Measurements from ENCODE around the gene SHB. TPM values are rescaled to one million over a fixed set of nuclear protein-coding genes. Genes with fewer than 3 reads are reported as not detected.

The SHB gene
- total RNA-seq, 4 donors from 2014 or later = 9.7 to 17.5 (median 14.2) TPM

DNA sequence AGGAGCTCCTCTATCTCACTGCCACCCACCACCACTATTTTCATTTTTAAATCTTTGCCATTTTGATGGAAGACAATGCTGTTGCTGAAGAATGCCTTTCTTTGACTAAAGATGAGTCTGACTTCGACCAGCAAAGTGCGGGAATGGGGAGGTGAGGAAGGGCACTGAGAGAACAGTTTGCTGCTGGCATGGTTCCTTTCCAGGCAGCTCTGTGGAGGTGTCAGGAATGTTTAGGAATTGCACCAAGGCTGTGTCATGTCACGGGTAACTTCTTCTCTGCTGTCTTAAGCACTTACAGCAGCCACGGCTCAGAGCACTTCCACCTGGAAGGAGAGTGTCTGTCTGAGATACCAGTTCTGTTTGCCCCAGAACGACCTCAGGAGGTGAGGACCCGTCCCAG lies 41.4 kb upstream of the SHB start:
- H3K27me3 ChIP-seq = no peaks in the 10 kb centered on the region
- no peak overlapping the region for H3K4me3 ChIP-seq
- H3K4me1 ChIP-seq = no peaks in the 10 kb centered on the region
- H3K27ac ChIP-seq = no peak overlapping the region
- 39 to 42% methylated on average over 5 to 6 of the region's 6 CpGs for WGBS, 2 donors (ENCODE audit: low coverage in 1 of 2)
- no peak for ATAC-seq
- TF ChIP-seq POLR2A (IDR thresholded peaks at IDR 0.05) (no peak), EP300 (IDR thresholded peaks at IDR 0.05) (no peak), POLR2AphosphoS5 (IDR thresholded peaks at IDR 0.05) (no peak)
- TF ChIP-seq, protein P1, sequence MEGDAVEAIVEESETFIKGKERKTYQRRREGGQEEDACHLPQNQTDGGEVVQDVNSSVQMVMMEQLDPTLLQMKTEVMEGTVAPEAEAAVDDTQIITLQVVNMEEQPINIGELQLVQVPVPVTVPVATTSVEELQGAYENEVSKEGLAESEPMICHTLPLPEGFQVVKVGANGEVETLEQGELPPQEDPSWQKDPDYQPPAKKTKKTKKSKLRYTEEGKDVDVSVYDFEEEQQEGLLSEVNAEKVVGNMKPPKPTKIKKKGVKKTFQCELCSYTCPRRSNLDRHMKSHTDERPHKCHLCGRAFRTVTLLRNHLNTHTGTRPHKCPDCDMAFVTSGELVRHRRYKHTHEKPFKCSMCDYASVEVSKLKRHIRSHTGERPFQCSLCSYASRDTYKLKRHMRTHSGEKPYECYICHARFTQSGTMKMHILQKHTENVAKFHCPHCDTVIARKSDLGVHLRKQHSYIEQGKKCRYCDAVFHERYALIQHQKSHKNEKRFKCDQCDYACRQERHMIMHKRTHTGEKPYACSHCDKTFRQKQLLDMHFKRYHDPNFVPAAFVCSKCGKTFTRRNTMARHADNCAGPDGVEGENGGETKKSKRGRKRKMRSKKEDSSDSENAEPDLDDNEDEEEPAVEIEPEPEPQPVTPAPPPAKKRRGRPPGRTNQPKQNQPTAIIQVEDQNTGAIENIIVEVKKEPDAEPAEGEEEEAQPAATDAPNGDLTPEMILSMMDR (IDR thresholded peaks at IDR 0.05) = no peak
- no peaks in the 10 kb centered on the region for H3K9me3 ChIP-seq
- H3K36me3 ChIP-seq = no peaks in the 10 kb centered on the region

GRCh38 chr9:38109601-38110000 lies 40.6 kb upstream of the SHB start:
- no peak overlapping the region for H3K27ac ChIP-seq
- H3K4me3 ChIP-seq = no peak overlapping the region
- no peaks in the 10 kb centered on the region for H3K36me3 ChIP-seq
- H3K4me1 ChIP-seq = no peaks in the 10 kb centered on the region
- WGBS, 2 donors (ENCODE audit: low coverage in 1 of 2) = 27 to 36% methylated on average over 5 to 6 of the region's 6 CpGs
- no peaks in the 10 kb centered on the region for H3K27me3 ChIP-seq
- ATAC-seq = no peak
- TF ChIP-seq POLR2A (IDR thresholded peaks at IDR 0.05) (no peak), EP300 (IDR thresholded peaks at IDR 0.05) (no peak), POLR2AphosphoS5 (IDR thresholded peaks at IDR 0.05) (no peak)
- TF ChIP-seq, protein P1 (IDR thresholded peaks at IDR 0.05) = no peak
- H3K9me3 ChIP-seq = no peaks in the 10 kb centered on the region

DNA sequence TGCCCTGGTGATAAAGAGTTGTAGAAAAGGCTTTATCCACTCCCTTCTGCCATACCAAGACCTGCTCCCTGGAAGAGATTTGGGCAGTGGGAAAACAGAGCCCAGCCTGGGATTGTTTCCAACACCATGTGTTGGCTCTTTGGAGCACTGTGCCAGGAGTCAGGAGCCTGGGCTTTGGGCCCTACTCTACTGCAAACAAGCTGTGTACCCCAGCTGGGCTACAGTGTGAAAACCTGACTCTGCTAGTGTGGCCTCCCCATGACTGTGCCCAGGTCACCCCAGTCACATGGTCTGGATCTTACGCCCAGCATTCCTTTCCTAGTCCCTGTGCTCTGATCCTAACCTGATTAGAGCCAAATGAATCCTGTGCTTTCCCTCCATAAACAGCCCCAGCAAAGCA lies 39.3 kb upstream of the SHB start:
- H3K4me1 ChIP-seq = no peaks in the 10 kb centered on the region
- no peak overlapping the region for H3K4me3 ChIP-seq
- TF ChIP-seq EP300 (IDR thresholded peaks at IDR 0.05) (no peak), POLR2A (IDR thresholded peaks at IDR 0.05) (no peak), POLR2AphosphoS5 (IDR thresholded peaks at IDR 0.05) (no peak)
- TF ChIP-seq, protein P1 (IDR thresholded peaks at IDR 0.05) = no peak
- H3K27me3 ChIP-seq = no peaks in the 10 kb centered on the region
- no peak overlapping the region for H3K27ac ChIP-seq
- ATAC-seq = no peak
- H3K36me3 ChIP-seq = no peaks in the 10 kb centered on the region
- 100% methylated on average over 1 of the region's 1 CpG for WGBS, 2 donors (ENCODE audit: low coverage in 1 of 2)
- no peaks in the 10 kb centered on the region for H3K9me3 ChIP-seq

DNA sequence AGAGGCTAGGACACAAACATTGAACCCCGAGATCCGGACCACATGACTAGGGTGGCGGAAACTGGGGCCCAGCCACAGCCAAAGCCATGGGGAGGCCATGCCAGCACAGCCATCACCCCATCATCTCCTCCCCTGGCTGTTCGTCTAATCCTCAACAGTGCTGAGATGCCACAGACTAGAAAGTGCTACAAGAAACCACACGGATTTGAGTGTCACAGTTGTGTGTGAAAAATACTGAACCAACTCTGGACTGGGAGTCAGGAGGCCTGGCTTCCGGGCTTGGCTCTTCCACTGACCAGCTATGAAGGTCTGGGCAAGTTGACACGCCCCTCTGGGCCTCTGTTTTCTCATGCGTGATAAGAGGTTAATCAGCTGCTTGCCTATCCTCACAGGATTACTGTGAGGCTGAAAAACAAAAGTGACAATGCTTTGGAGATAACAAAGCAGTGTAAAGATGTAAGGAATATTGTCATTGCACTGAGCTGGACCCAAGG lies 38.8 kb upstream of the SHB start:
- no peak for ATAC-seq
- 84 to 90% methylated on average over 4 to 7 of the region's 8 CpGs for WGBS, 2 donors (ENCODE audit: low coverage in 1 of 2)
- no peak for TF ChIP-seq POLR2A (IDR thresholded peaks at IDR 0.05)
- no peak for TF ChIP-seq EP300 (IDR thresholded peaks at IDR 0.05)
- no peak for TF ChIP-seq POLR2AphosphoS5 (IDR thresholded peaks at IDR 0.05)
- TF ChIP-seq, protein P1 (IDR thresholded peaks at IDR 0.05) = no peak
- H3K4me3 ChIP-seq = no peak overlapping the region
- no peaks in the 10 kb centered on the region for H3K27me3 ChIP-seq
- H3K36me3 ChIP-seq = no peaks in the 10 kb centered on the region
- no peaks in the 10 kb centered on the region for H3K4me1 ChIP-seq
- no peak overlapping the region for H3K27ac ChIP-seq
- H3K9me3 ChIP-seq = no peaks in the 10 kb centered on the region

DNA sequence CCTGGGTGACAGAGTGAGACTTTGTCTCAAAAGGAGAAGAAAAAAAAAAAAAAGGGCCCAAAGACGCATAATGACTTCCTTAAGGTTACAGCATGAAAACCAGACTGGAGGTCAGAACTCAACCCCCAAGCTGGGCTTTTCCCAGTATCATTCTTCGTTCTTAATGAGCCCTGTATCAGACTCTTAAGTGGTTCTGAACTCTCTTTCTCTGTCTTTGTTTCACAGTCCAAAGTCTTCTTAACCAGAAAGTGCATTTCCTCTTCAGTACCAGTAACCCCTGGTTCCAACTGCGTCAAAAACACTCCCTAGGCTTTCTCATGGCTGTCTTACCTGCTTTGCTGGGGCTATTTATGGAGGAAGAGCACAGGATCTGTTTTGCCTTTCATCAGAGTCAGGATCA lies 38.4 kb upstream of the SHB start:
- no peak for ATAC-seq
- Histone ChIP-seq H3K27ac (no peak overlapping the region), H3K36me3 (no peaks in the 10 kb centered on the region), H3K27me3 (no peaks in the 10 kb centered on the region), H3K4me3 (no peak overlapping the region), H3K4me1 (no peaks in the 10 kb centered on the region), H3K9me3 (no peaks in the 10 kb centered on the region)
- 86 to 94% methylated on average over 1 to 2 of the region's 3 CpGs for WGBS, 2 donors (ENCODE audit: low coverage in 1 of 2)
- TF ChIP-seq EP300 (IDR thresholded peaks at IDR 0.05) = no peak
- TF ChIP-seq, protein P1 (IDR thresholded peaks at IDR 0.05) = no peak
- TF ChIP-seq POLR2AphosphoS5 (IDR thresholded peaks at IDR 0.05) = no peak
- no peak for TF ChIP-seq POLR2A (IDR thresholded peaks at IDR 0.05)
